ENCODE measurements around the gene EFCAB5.

- TF ChIP-seq POLR2A (IDR thresholded peaks at IDR 0.05; ENCODE audit: low read length) = no peak
- TF ChIP-seq GATA1 (IDR thresholded peaks at IDR 0.05; ENCODE audit: low read depth, low read length) = no peak
Observed at GRCh38 chr17:30086896-30087295, 145.5 kb downstream of the EFCAB5 start.

Data from erythroblast (primary cell).